OCI-LY7 (cell line): ENCODE results near the gene PARM1. TPM values are rescaled to one million over a fixed set of nuclear protein-coding genes. Genes with fewer than 3 reads are reported as not detected.

Experiments used
- BruUV-seq: library from RNA; stranded (reverse); fragments of 400-500 nt; replicated peaks from 2 replicates; lab custom pipeline; 2021; lab: Mats Ljungman, UMichigan
- CTCF ChIA-PET: fragments of 300-600 bp; sonication (Branson Sonifier 250); formaldehyde crosslinking; loops from one replicate; lab custom pipeline; 2022; ENCODE audit warnings: antibody characterized with exemption; ENCODE audit not compliant: unreplicated experiment; lab: Charles Lee
- POLR2A ChIA-PET: fragments of 300-600 bp; sonication (Branson Sonifier 250); formaldehyde crosslinking; loops from one replicate; lab custom pipeline; 2022; ENCODE audit warnings: antibody characterized with exemption; lab: Charles Lee
- DNase-seq: peaks from one replicate; pipeline ENCODE4 v3.0.0-alpha.2; 2015; ENCODE audit warnings: low spot score
- H2AFZ ChIP-seq: fragments of 200-600 bp; sonication (generic), shearing (Covaris generic); 2 replicates; pipeline ENCODE4 v1.6.1; 2014; ENCODE audit warnings: mild to moderate bottlenecking, antibody characterized with exemption, low read length, moderate library complexity
- H3K27ac ChIP-seq: fragments of 200-600 bp; sonication (generic); 2 replicates; pipeline ENCODE4 v1.5.1; 2014; ENCODE audit warnings: mixed run types, low read depth, mild to moderate bottlenecking, moderate library complexity, low read length, inconsistent platforms; ENCODE audit not compliant: poor library complexity, severe bottlenecking
- H3K36me3 ChIP-seq: fragments of 200-600 bp; sonication (generic); 2 replicates; pipeline ENCODE4 v1.6.1; 2014; ENCODE audit warnings: mild to moderate bottlenecking, antibody characterized with exemption, low read length, moderate library complexity, mixed read lengths; ENCODE audit not compliant: insufficient read depth
- H3K4me1 ChIP-seq: fragments of 200-600 bp; sonication (generic); 2 replicates; pipeline ENCODE4 v1.5.1; 2014; ENCODE audit warnings: mild to moderate bottlenecking, low read length; ENCODE audit not compliant: insufficient read depth, poor library complexity, severe bottlenecking
- H3K4me2 ChIP-seq: fragments of 200-600 bp; sonication (generic); 2 replicates; pipeline ENCODE4 v1.6.1; 2014; ENCODE audit warnings: mild to moderate bottlenecking, low read length
- H3K4me3 ChIP-seq: fragments of 200-600 bp; sonication (generic); 2 replicates; pipeline ENCODE4 v1.5.1; 2014; ENCODE audit warnings: mild to moderate bottlenecking, low read depth, low read length; ENCODE audit not compliant: poor library complexity, severe bottlenecking
- H3K79me2 ChIP-seq: fragments of 200-600 bp; sonication (generic); 2 replicates; pipeline ENCODE4 v1.6.1; 2016; ENCODE audit warnings: low read depth, mild to moderate bottlenecking, low read length, moderate library complexity, mixed read lengths; ENCODE audit not compliant: insufficient read depth
- H3K9me2 ChIP-seq: fragments of 200-600 bp; sonication (generic); 2 replicates; pipeline ENCODE4 v1.6.1; 2016; ENCODE audit warnings: mild to moderate bottlenecking, low read length, mixed read lengths; ENCODE audit not compliant: insufficient read depth
- H3K9me3 ChIP-seq: fragments of 200-600 bp; sonication (generic); 2 replicates; pipeline ENCODE4 v1.6.1; 2014; ENCODE audit warnings: mild to moderate bottlenecking, mixed run types, low read length, mixed read lengths
- H4K20me1 ChIP-seq: fragments of 200-600 bp; sonication (generic); 2 replicates; pipeline ENCODE4 v1.6.1; 2014; ENCODE audit warnings: mild to moderate bottlenecking, antibody characterized with exemption, low read length, moderate library complexity, mixed read lengths; ENCODE audit not compliant: insufficient read depth
- CTCF ChIP-seq: fragments of 200-600 bp; sonication (generic); conservative IDR thresholded peaks from 2 replicates; pipeline ENCODE4 v1.5.1; 2014; ENCODE audit warnings: mild to moderate bottlenecking, antibody characterized with exemption, low read length, moderate library complexity, mixed read lengths
- EZH2phosphoT487 ChIP-seq: fragments of 200-600 bp; sonication (generic); IDR thresholded peaks from 2 replicates; pipeline ENCODE4 v1.6.1; 2018; ENCODE audit warnings: low read depth, borderline replicate concordance, mild to moderate bottlenecking, mixed run types, antibody characterized with exemption, low read length, moderate library complexity, mixed read lengths
- intact Hi-C: fragments of 100-400 bp; cut with micrococcal nuclease; formaldehyde crosslinking; loops from one replicate; pipeline ENCODE4 v1.10.0; 2022; ENCODE audit not compliant: unreplicated experiment
- total RNA-seq, 2 experiments: library from RNA; depleted of rRNA in 1 of 2; stranded (reverse); fragments of >200 nt in 1 of 2; shearing (Covaris generic) in 1 of 2; gene quantifications; 2 replicates each; pipeline ENCODE4 v1.2.3, GENCODE V29; 2014 to 2022

PARM1 gene
- total RNA-seq, 2 experiments from 2014 or later, result not detected

- Histone ChIP-seq H3K9me3 (no peaks in the 10 kb centered on the region), H3K4me1 (no peaks in the 10 kb centered on the region), H3K36me3 (no peaks in the 10 kb centered on the region), H3K4me2 (no peak overlapping the region), H4K20me1 (no peaks in the 10 kb centered on the region), H3K79me2 (no peaks in the 10 kb centered on the region), H3K27ac (no peak overlapping the region), H3K4me3 (no peak overlapping the region), H2AFZ (no peak overlapping the region), H3K9me2 (no peaks in the 10 kb centered on the region)
- intact Hi-C loops, result no loop called here
- BruUV-seq, result no TSS peak
- CTCF ChIA-PET, result no interaction called here
- POLR2A ChIA-PET, result no interaction called here
- no peak for TF ChIP-seq CTCF
- no peak for TF ChIP-seq EZH2phosphoT487
- DNase-seq, result no peak
Measured at GRCh38 chr4:75058486-75058885, 125.6 kb downstream of the PARM1 start.

- Histone ChIP-seq H3K4me3 (no peak overlapping the region), H3K27ac (no peak overlapping the region), H3K9me2 (no peaks in the 10 kb centered on the region), H2AFZ (no peak overlapping the region), H3K36me3 (no peaks in the 10 kb centered on the region), H3K4me1 (no peaks in the 10 kb centered on the region), H4K20me1 (no peaks in the 10 kb centered on the region), H3K9me3 (no peaks in the 10 kb centered on the region), H3K4me2 (no peak overlapping the region), H3K79me2 (no peaks in the 10 kb centered on the region)
- intact Hi-C loops, result no loop called here
- ChIA-PET POLR2A (no interaction called here), CTCF (no interaction called here)
- no peak for TF ChIP-seq CTCF
- no peak for TF ChIP-seq EZH2phosphoT487
- BruUV-seq, result no TSS peak
- no peak for DNase-seq
Measured at GRCh38 chr4:75063433-75063832, 130.5 kb downstream of the PARM1 start.

GRCh38 chr4:75065909-75066308 lies 133.0 kb downstream of the PARM1 start:
- DNase-seq, result no peak
- no peak overlapping the region for H2AFZ ChIP-seq
- no peak overlapping the region for H3K27ac ChIP-seq
- no peaks in the 10 kb centered on the region for H3K79me2 ChIP-seq
- no peaks in the 10 kb centered on the region for H3K9me3 ChIP-seq
- no TSS peak for BruUV-seq
- no peaks in the 10 kb centered on the region for H3K9me2 ChIP-seq
- CTCF ChIA-PET, result no interaction called here
- TF ChIP-seq EZH2phosphoT487 (no peak), CTCF (no peak)
- H3K36me3 ChIP-seq, result no peaks in the 10 kb centered on the region
- H3K4me2 ChIP-seq, result no peak overlapping the region
- no peak overlapping the region for H3K4me3 ChIP-seq
- intact Hi-C loops, result no loop called here
- H4K20me1 ChIP-seq, result no peaks in the 10 kb centered on the region
- H3K4me1 ChIP-seq, result no peaks in the 10 kb centered on the region
- POLR2A ChIA-PET, result interaction anchor here (0.9 kb wide), 1 partner anchor 211 kb away, joined by 3 read pairs; no protein-coding TSS in a partner anchor
